ENCODE measurements around the gene TBC1D8.

The TBC1D8 gene

GRCh38 chr2:101027852-101028251, 123.3 kb downstream of the TBC1D8 start:
- no peak for DNase-seq (ENCODE audit: low read depth in 2 of 2)

- no peak for DNase-seq (ENCODE audit: low read depth in 2 of 2)
These were observed 124.2 kb downstream of the TBC1D8 start for GRCh38 chr2:101026923-101027469.

- DNase-seq (ENCODE audit: low read depth in 2 of 2), result no peak
These were observed 124.9 kb downstream of the TBC1D8 start for GRCh38 chr2:101026253-101026701.

- no peak for DNase-seq (ENCODE audit: low read depth in 2 of 2)
These were observed 125.6 kb downstream of the TBC1D8 start for GRCh38 chr2:101025561-101025960.

GRCh38 chr2:101023327-101024107, 127.7 kb downstream of the TBC1D8 start:
- DNase-seq (ENCODE audit: low read depth in 2 of 2), result no peak

GRCh38 chr2:101022221-101022620, 129.0 kb downstream of the TBC1D8 start:
- DNase-seq (ENCODE audit: low read depth in 2 of 2), result no peak

GRCh38 chr2:101018934-101019333, 132.2 kb downstream of the TBC1D8 start:
- DNase-seq (ENCODE audit: low read depth in 2 of 2), result no peak

GRCh38 chr2:101017371-101017770, 133.8 kb downstream of the TBC1D8 start:
- DNase-seq (ENCODE audit: low read depth in 2 of 2), result no peak

- no peak for DNase-seq (ENCODE audit: low read depth in 2 of 2)
These were observed 136.8 kb downstream of the TBC1D8 start for GRCh38 chr2:101014264-101014857.

- peak; percentile 15 to 20 for DNase-seq (ENCODE audit: low read depth in 2 of 2)
These were observed 138.4 kb downstream of the TBC1D8 start for GRCh38 chr2:101012706-101013181.

GRCh38 chr2:101012054-101012705, 139.0 kb downstream of the TBC1D8 start:
- no peak for DNase-seq (ENCODE audit: low read depth in 2 of 2)

GRCh38 chr2:101011152-101011551, 140.0 kb downstream of the TBC1D8 start:
- no peak for DNase-seq (ENCODE audit: low read depth in 2 of 2)

- DNase-seq (ENCODE audit: low read depth in 2 of 2), result no peak
These were observed 143.5 kb downstream of the TBC1D8 start for GRCh38 chr2:101007415-101008345.

GRCh38 chr2:101006065-101006715, 145.0 kb downstream of the TBC1D8 start:
- DNase-seq (ENCODE audit: low read depth in 2 of 2), result no peak

GRCh38 chr2:101004620-101005325, 146.4 kb downstream of the TBC1D8 start:
- no peak for DNase-seq (ENCODE audit: low read depth in 2 of 2)

GRCh38 chr2:101003278-101003775, 147.9 kb downstream of the TBC1D8 start:
- no peak for DNase-seq (ENCODE audit: low read depth in 2 of 2)

- no peak for DNase-seq (ENCODE audit: low read depth in 2 of 2)
These were observed 148.5 kb downstream of the TBC1D8 start for GRCh38 chr2:101002562-101003277.

GRCh38 chr2:101001691-101002561, 149.3 kb downstream of the TBC1D8 start, which contains the start of gene RPL31:
TSS of gene RPL31 (plus strand) at chr2:101002289. CDS start at chr2:101002702, 413 bp downstream.
- DNase-seq (ENCODE audit: low read depth in 2 of 2), result peak; percentile 92 to 94
